Neural cell (in vitro differentiated cells): ENCODE data around the gene SMPD1. TPM values are rescaled to one million over a fixed set of nuclear protein-coding genes. Genes with fewer than 3 reads are reported as not detected.

Source experiments
- H2AFZ ChIP-seq: fragments of 200-600, 300-800 bp; sonication (generic), shearing (Covaris generic); 2 replicates; pipeline ENCODE4 v1.6.0; 2014; ENCODE audit warnings: low read depth, mild to moderate bottlenecking, antibody characterized with exemption, low read length, moderate library complexity
- H3F3A ChIP-seq: fragments of 200-600 bp; shearing (Covaris generic); 2 replicates; pipeline ENCODE4 v1.6.1; 2016; ENCODE audit warnings: mild to moderate bottlenecking, moderate library complexity, mixed read lengths, antibody characterized with exemption, low read length; ENCODE audit not compliant: insufficient read depth, poor library complexity, severe bottlenecking
- H3K27ac ChIP-seq: fragments of 200-600, 300-800 bp; sonication (generic), shearing (Covaris generic); 2 replicates; pipeline ENCODE4 v1.5.1; 2014; ENCODE audit warnings: mild to moderate bottlenecking, low read length, moderate library complexity
- H3K27me3 ChIP-seq: fragments of 300-800, 200-600 bp; sonication (generic), shearing (Covaris generic); 2 replicates; pipeline ENCODE4 v1.6.0; 2014; ENCODE audit warnings: mild to moderate bottlenecking, low read depth, low read length, moderate library complexity; ENCODE audit not compliant: insufficient read depth
- H3K36me3 ChIP-seq: fragments of 300-800, 200-600 bp; sonication (generic), shearing (Covaris generic); 2 replicates; pipeline ENCODE4 v1.5.1; 2014; ENCODE audit warnings: mild to moderate bottlenecking, antibody characterized with exemption, low read length, moderate library complexity; ENCODE audit not compliant: insufficient read depth
- H3K4me2 ChIP-seq: fragments of 300-800, 200-600 bp; sonication (generic), shearing (Covaris generic); 2 replicates; pipeline ENCODE4 v1.6.0; 2014; ENCODE audit warnings: mild to moderate bottlenecking, low read length
- H3K4me3 ChIP-seq: fragments of 300-800, 200-600 bp; sonication (generic), shearing (Covaris generic); 2 replicates; pipeline ENCODE4 v1.5.1; 2014; ENCODE audit warnings: mild to moderate bottlenecking, low read length, moderate library complexity
- H3K79me2 ChIP-seq: fragments of 200-600 bp; shearing (Covaris generic); replicated peaks from 2 replicates; pipeline ENCODE4 v1.6.0; 2014; ENCODE audit warnings: mild to moderate bottlenecking, low read length, moderate library complexity; ENCODE audit not compliant: insufficient read depth
- H3K9ac ChIP-seq: fragments of 300-800, 200-600 bp; sonication (generic), shearing (Covaris generic); 2 replicates; pipeline ENCODE4 v1.6.1; 2016; ENCODE audit warnings: mild to moderate bottlenecking, low read length, mixed read lengths
- H3K9me2 ChIP-seq: fragments of 200-600 bp; shearing (Covaris generic); 2 replicates; pipeline ENCODE4 v1.6.1; 2016; ENCODE audit warnings: mild to moderate bottlenecking, low read length, mixed read lengths; ENCODE audit not compliant: insufficient read depth
- H3K9me3 ChIP-seq: fragments of 200-600, 300-800 bp; sonication (generic), shearing (Covaris generic); 2 replicates; pipeline ENCODE4 v1.6.1; 2016; ENCODE audit warnings: mild to moderate bottlenecking, mixed run types, low read length, moderate library complexity, mixed read lengths
- H4K20me1 ChIP-seq: fragments of 200-600 bp; shearing (Covaris generic); 2 replicates; pipeline ENCODE4 v1.6.1; 2016; ENCODE audit warnings: mild to moderate bottlenecking, mixed run types; ENCODE audit not compliant: insufficient read depth
- CTCF ChIP-seq: fragments of 450-650 bp; IDR thresholded peaks from 2 replicates; pipeline ENCODE4 v1.5.1; 2014; ENCODE audit warnings: antibody characterized with exemption, mild to moderate bottlenecking, moderate library complexity; ENCODE audit not compliant: poor library complexity, severe bottlenecking
- EP300 ChIP-seq: fragments of 450-650 bp; conservative IDR thresholded peaks from 2 replicates; pipeline ENCODE4 v1.6.1; 2014; ENCODE audit warnings: antibody characterized with exemption, mild to moderate bottlenecking, moderate library complexity; ENCODE audit not compliant: poor library complexity, severe bottlenecking
- EZH2 ChIP-seq: fragments of 200-600, 300-800 bp; shearing (Covaris generic), sonication (generic); IDR thresholded peaks from 2 replicates; pipeline ENCODE4 v1.6.1; 2014; ENCODE audit warnings: antibody characterized with exemption, low read length, borderline replicate concordance, mild to moderate bottlenecking; ENCODE audit not compliant: insufficient read depth, poor library complexity, severe bottlenecking
- MXI1 ChIP-seq: fragments of 450-650 bp; conservative IDR thresholded peaks from 2 replicates; pipeline ENCODE4 v1.6.1; 2014; ENCODE audit warnings: antibody characterized with exemption, mild to moderate bottlenecking; ENCODE audit not compliant: poor library complexity, severe bottlenecking
- POLR2AphosphoS5 ChIP-seq: IDR thresholded peaks from 2 replicates; pipeline ENCODE4 v1.6.1; 2012
- RAD21 ChIP-seq: fragments of 450-650 bp; conservative IDR thresholded peaks from 2 replicates; pipeline ENCODE4 v1.6.1; 2014; ENCODE audit warnings: antibody characterized with exemption, mild to moderate bottlenecking, moderate library complexity
- REST ChIP-seq: IDR thresholded peaks from 2 replicates; pipeline ENCODE4 v1.6.1; 2012; ENCODE audit warnings: borderline replicate concordance
- SMC3 ChIP-seq: fragments of 450-650 bp; conservative IDR thresholded peaks from 2 replicates; pipeline ENCODE4 v1.6.1; 2014; ENCODE audit warnings: antibody characterized with exemption, mild to moderate bottlenecking, moderate library complexity; ENCODE audit not compliant: poor library complexity
- TAF1 ChIP-seq: IDR thresholded peaks from 2 replicates; pipeline ENCODE4 v1.6.1; 2012; ENCODE audit warnings: low read depth
- polyA plus RNA-seq: library from polyadenylated mRNA; depleted of rRNA; stranded (reverse); fragments of >200 nt; gene quantifications from 2 replicates; pipeline ENCODE4 v1.2.3, GENCODE V29; 2014

Gene SMPD1
- polyA plus RNA-seq, 1 donor from 2014 or later: 30.0 TPM

GRCh38 chr11:6350043-6350442 is 40.2 kb upstream of the SMPD1 start:
- no peaks in the 10 kb centered on the region for H3K79me2 ChIP-seq
- H4K20me1 ChIP-seq: no peaks in the 10 kb centered on the region
- no peak for TF ChIP-seq REST
- TF ChIP-seq RAD21: no peak
- no peak for TF ChIP-seq MXI1
- TF ChIP-seq EZH2: no peak
- no peak for TF ChIP-seq CTCF
- no peak for TF ChIP-seq EP300
- no peak for TF ChIP-seq TAF1
- no peak for TF ChIP-seq SMC3
- TF ChIP-seq POLR2AphosphoS5: no peak
- no peak overlapping the region for H2AFZ ChIP-seq
- no peaks in the 10 kb centered on the region for H3F3A ChIP-seq
- H3K4me2 ChIP-seq: no peak overlapping the region
- no peaks in the 10 kb centered on the region for H3K9me3 ChIP-seq
- no peaks in the 10 kb centered on the region for H3K27me3 ChIP-seq
- no peak overlapping the region for H3K9ac ChIP-seq
- no peak overlapping the region for H3K4me3 ChIP-seq
- no peak overlapping the region for H3K27ac ChIP-seq
- no peaks in the 10 kb centered on the region for H3K9me2 ChIP-seq
- H3K36me3 ChIP-seq: no peaks in the 10 kb centered on the region

- no peaks in the 10 kb centered on the region for H3K9me3 ChIP-seq
- H3K27me3 ChIP-seq: no peaks in the 10 kb centered on the region
- H3K9ac ChIP-seq: no peak overlapping the region
- no peak overlapping the region for H3K27ac ChIP-seq
- H3K9me2 ChIP-seq: no peaks in the 10 kb centered on the region
- H3K4me2 ChIP-seq: no peak overlapping the region
- H4K20me1 ChIP-seq: no peaks in the 10 kb centered on the region
- no peaks in the 10 kb centered on the region for H3K79me2 ChIP-seq
- no peaks in the 10 kb centered on the region for H3K36me3 ChIP-seq
- no peak overlapping the region for H2AFZ ChIP-seq
- H3K4me3 ChIP-seq: no peak overlapping the region
- TF ChIP-seq CTCF (no peak), RAD21 (no peak), REST (no peak), MXI1 (no peak), POLR2AphosphoS5 (no peak), TAF1 (no peak), SMC3 (no peak), EZH2 (no peak), EP300 (no peak)
- H3F3A ChIP-seq: no peaks in the 10 kb centered on the region
Observed at GRCh38 chr11:6350486-6350885, 39.8 kb upstream of the SMPD1 start.
